KMS-11 (cell line): Measurements from ENCODE around the gene ENTREP1.

Experiments used
- H2AFZ ChIP-seq: fragments of 200-600 bp; sonication (generic); 2 replicates; pipeline ENCODE4 v1.6.1; 2016; ENCODE audit warnings: antibody characterized with exemption, mixed run types, low read depth
- H3K27ac ChIP-seq: fragments of 200-600 bp; sonication (generic); 2 replicates; pipeline ENCODE4 v1.6.1; 2016; ENCODE audit warnings: mild to moderate bottlenecking, mixed run types
- H3K27me3 ChIP-seq: fragments of 200-600 bp; sonication (generic); 2 replicates; pipeline ENCODE4 v1.6.1; 2017; ENCODE audit warnings: mild to moderate bottlenecking, low read depth, mixed run types, moderate library complexity; ENCODE audit not compliant: insufficient read depth
- H3K36me3 ChIP-seq: fragments of 200-600 bp; sonication (generic); 2 replicates; pipeline ENCODE4 v1.6.1; 2017; ENCODE audit warnings: mild to moderate bottlenecking, mixed run types; ENCODE audit not compliant: insufficient read depth
- H3K4me1 ChIP-seq: fragments of 200-600 bp; sonication (generic); 2 replicates; pipeline ENCODE4 v1.6.1; 2016; ENCODE audit warnings: mild to moderate bottlenecking, low read depth, mixed run types; ENCODE audit not compliant: poor library complexity, severe bottlenecking
- H3K4me2 ChIP-seq: fragments of 200-600 bp; sonication (generic); 2 replicates; pipeline ENCODE4 v1.7.0; 2016; ENCODE audit warnings: mild to moderate bottlenecking, mixed run types
- H3K4me3 ChIP-seq: fragments of 200-600 bp; sonication (generic); IDR thresholded peaks from 2 replicates; pipeline ENCODE4 v1.6.1; 2017; ENCODE audit warnings: low read depth, low read length, mixed read lengths; ENCODE audit not compliant: insufficient read depth
- H3K79me2 ChIP-seq: fragments of 200-600 bp; sonication (generic); 2 replicates; pipeline ENCODE4 v1.6.1; 2016; ENCODE audit warnings: low read depth, mixed run types; ENCODE audit not compliant: insufficient read depth
- H3K9ac ChIP-seq: fragments of 200-600 bp; sonication (generic); 2 replicates; pipeline ENCODE4 v1.6.1; 2016; ENCODE audit warnings: mild to moderate bottlenecking, mixed run types
- H4K20me1 ChIP-seq: fragments of 200-600 bp; sonication (generic); 2 replicates; pipeline ENCODE4 v1.6.1; 2016; ENCODE audit warnings: mild to moderate bottlenecking, mixed run types; ENCODE audit not compliant: insufficient read depth
- CTCF ChIP-seq: fragments of 200-600 bp; sonication (generic); conservative IDR thresholded peaks from 2 replicates; pipeline ENCODE4 v1.6.1; 2017; ENCODE audit warnings: low read depth, mild to moderate bottlenecking, antibody characterized with exemption, low read length, moderate library complexity, mixed read lengths

The ENTREP1 gene

GRCh38 chr9:69411931-69412740, 87.1 kb downstream of the ENTREP1 start:
- H3K36me3 ChIP-seq = no peaks in the 10 kb centered on the region
- H3K4me2 ChIP-seq = no peak overlapping the region
- no peaks in the 10 kb centered on the region for H4K20me1 ChIP-seq
- H3K9ac ChIP-seq = no peak overlapping the region
- no peaks in the 10 kb centered on the region for H3K79me2 ChIP-seq
- H3K27ac ChIP-seq = no peak overlapping the region
- no peak overlapping the region for H3K4me3 ChIP-seq
- TF ChIP-seq CTCF = no peak
- no peaks in the 10 kb centered on the region for H3K27me3 ChIP-seq
- H3K4me1 ChIP-seq = no peaks in the 10 kb centered on the region
- no peak overlapping the region for H2AFZ ChIP-seq

DNA sequence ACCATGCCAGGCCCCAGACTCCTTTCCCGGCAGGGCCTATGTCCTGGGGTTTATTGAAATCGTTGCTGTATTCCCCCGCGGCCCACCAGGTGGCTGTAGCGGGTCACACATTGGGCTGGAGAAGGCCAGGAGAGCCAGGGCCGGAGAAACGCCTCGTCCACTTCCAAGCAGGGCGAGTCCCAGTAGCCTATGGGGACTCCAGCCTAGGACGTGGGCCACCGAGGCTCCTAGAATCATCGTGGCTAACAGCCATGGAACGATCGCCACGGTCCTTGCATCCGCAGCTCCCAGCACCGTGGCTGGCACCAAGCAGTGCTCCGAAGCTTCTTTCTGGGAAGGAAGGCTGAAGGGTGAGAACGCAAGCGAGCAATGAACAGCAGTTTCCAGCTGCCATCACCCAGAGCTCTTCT, 87.7 kb downstream of the ENTREP1 start:
- H3K9ac ChIP-seq = no peak overlapping the region
- no peaks in the 10 kb centered on the region for H3K4me1 ChIP-seq
- no peaks in the 10 kb centered on the region for H3K36me3 ChIP-seq
- H2AFZ ChIP-seq = no peak overlapping the region
- H3K4me3 ChIP-seq = no peak overlapping the region
- H4K20me1 ChIP-seq = no peaks in the 10 kb centered on the region
- no peak for TF ChIP-seq CTCF
- no peak overlapping the region for H3K4me2 ChIP-seq
- no peaks in the 10 kb centered on the region for H3K27me3 ChIP-seq
- no peak overlapping the region for H3K27ac ChIP-seq
- no peaks in the 10 kb centered on the region for H3K79me2 ChIP-seq

GRCh38 chr9:69420611-69421270, 95.7 kb downstream of the ENTREP1 start:
- Histone ChIP-seq H3K36me3 (no peaks in the 10 kb centered on the region), H3K27ac (no peak overlapping the region), H3K9ac (no peak overlapping the region), H3K4me2 (no peak overlapping the region), H2AFZ (no peak overlapping the region), H3K4me3 (no peak overlapping the region), H3K27me3 (no peaks in the 10 kb centered on the region), H3K4me1 (no peaks in the 10 kb centered on the region), H3K79me2 (no peaks in the 10 kb centered on the region), H4K20me1 (no peaks in the 10 kb centered on the region)
- TF ChIP-seq CTCF = no peak

GRCh38 chr9:69421908-69422801, 97.1 kb downstream of the ENTREP1 start:
- Histone ChIP-seq H3K4me1 (no peaks in the 10 kb centered on the region), H3K27ac (no peak overlapping the region), H3K4me2 (no peak overlapping the region), H3K36me3 (no peaks in the 10 kb centered on the region), H3K27me3 (no peaks in the 10 kb centered on the region), H4K20me1 (no peaks in the 10 kb centered on the region), H3K4me3 (no peak overlapping the region), H3K79me2 (no peaks in the 10 kb centered on the region), H2AFZ (no peak overlapping the region), H3K9ac (no peak overlapping the region)
- peak; percentile 94 for TF ChIP-seq CTCF
